ENCODE data around the gene FCHSD2. TPM values are rescaled to one million over a fixed set of nuclear protein-coding genes. Genes with fewer than 3 reads are reported as not detected.

Gene FCHSD2
- total and polyA plus RNA-seq, 7 donors, result 5.7 to 18.5 (median 9.7) TPM

DNA sequence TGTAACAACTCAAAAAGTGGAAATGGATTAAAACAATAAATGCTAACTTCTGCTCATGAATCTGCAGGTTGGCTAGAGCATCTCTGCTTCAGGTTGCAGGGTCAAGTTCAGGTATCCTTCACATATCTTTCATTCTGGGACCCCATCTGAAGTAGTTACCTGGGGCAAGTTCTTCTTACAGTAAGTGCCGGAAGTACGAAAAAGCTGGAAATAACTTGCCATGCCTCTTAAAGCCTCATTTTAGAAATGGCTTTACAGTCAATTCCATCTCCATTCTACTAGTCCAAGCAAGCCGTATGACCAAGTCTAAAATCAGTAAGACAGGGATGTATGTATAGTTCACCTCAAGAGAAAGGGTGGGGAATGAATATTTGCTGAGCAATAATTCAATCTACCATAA is 93.7 kb downstream of the FCHSD2 start:
- intact Hi-C loops (cut with DNase I), result no loop called here
- TF ChIP-seq, protein P1, sequence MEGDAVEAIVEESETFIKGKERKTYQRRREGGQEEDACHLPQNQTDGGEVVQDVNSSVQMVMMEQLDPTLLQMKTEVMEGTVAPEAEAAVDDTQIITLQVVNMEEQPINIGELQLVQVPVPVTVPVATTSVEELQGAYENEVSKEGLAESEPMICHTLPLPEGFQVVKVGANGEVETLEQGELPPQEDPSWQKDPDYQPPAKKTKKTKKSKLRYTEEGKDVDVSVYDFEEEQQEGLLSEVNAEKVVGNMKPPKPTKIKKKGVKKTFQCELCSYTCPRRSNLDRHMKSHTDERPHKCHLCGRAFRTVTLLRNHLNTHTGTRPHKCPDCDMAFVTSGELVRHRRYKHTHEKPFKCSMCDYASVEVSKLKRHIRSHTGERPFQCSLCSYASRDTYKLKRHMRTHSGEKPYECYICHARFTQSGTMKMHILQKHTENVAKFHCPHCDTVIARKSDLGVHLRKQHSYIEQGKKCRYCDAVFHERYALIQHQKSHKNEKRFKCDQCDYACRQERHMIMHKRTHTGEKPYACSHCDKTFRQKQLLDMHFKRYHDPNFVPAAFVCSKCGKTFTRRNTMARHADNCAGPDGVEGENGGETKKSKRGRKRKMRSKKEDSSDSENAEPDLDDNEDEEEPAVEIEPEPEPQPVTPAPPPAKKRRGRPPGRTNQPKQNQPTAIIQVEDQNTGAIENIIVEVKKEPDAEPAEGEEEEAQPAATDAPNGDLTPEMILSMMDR (IDR thresholded peaks at IDR 0.05), result no peak
- Histone ChIP-seq H3K36me3 (ENCODE audit: insufficient read depth in 1 of 2, low read depth in 1 of 2) (no peaks in the 10 kb centered on the region), H3K27ac (no peak overlapping the region), H3K4me3 (no peak overlapping the region), H3K4me1 (no peaks in the 10 kb centered on the region), H3K9me3 (no peaks in the 10 kb centered on the region), H3K27me3 (ENCODE audit: insufficient read depth in 3 of 3, low read length in 2 of 3) (no peaks in the 10 kb centered on the region)
- DNase-seq, result no peak
- no peak for ATAC-seq
- 93 to 98% (median 95%) methylated on average over 3 of the region's 3 CpGs for WGBS, 3 donors

DNA sequence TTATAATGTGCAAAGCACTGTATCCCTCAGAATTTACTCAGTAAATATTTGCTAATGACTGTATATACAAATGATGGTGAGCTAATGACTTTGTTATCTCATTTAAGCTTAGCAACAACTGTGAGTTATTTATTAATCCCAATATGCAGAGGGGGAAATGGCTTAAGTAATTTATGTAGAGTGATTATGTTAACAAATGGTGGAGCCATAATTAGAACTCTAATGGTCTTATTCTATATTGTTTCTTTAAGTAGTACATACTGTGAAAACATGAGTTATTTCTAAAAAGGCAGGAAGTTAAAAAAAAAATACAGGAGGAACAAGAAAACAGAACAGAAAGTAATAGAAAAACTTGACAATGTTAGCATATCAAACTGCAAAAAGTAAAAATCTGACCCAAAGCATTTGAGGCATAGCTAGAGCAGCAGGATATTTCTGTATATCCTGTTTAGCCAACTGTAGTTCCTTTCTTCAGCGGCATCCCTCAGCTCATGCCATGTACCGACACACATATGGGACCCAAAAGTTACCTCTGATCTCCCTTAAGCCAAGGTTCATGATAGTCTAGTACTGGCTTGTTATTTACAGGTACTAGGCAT is 94.2 kb downstream of the FCHSD2 start:
- intact Hi-C loops (cut with DNase I), result no loop called here
- no peak for DNase-seq
- Histone ChIP-seq H3K4me3 (no peak overlapping the region), H3K9me3 (no peaks in the 10 kb centered on the region), H3K4me1 (no peaks in the 10 kb centered on the region), H3K27me3 (ENCODE audit: insufficient read depth in 3 of 3, low read length in 2 of 3) (no peaks in the 10 kb centered on the region), H3K36me3 (ENCODE audit: insufficient read depth in 1 of 2, low read depth in 1 of 2) (no peaks in the 10 kb centered on the region), H3K27ac (no peak overlapping the region)
- WGBS, 3 donors, result 69 to 86% (median 72%) methylated on average over 2 of the region's 2 CpGs
- TF ChIP-seq, protein P1 (IDR thresholded peaks at IDR 0.05), result no peak
- no peak for ATAC-seq

DNA sequence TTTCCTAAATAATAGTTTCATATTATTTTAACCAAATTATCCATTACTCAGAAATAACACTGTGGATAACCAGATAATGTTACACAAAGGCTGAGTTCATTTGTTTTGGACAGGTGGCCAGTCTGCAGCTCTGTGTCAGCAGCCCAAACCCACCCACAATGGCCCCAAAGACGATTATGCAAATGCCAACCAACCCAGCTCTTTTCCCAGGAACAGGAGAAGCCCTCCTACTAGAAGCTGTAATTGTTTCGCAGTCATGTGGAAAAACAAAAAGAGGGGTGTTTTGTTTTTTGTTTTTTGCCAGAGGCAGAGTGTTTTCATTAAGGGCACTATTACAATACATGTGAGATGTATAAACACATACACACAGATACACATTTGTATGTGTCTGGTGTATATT is 102.1 kb downstream of the FCHSD2 start:
- ATAC-seq (no peak), DNase-seq (no peak)
- Histone ChIP-seq H3K27me3 (ENCODE audit: insufficient read depth in 3 of 3, low read length in 2 of 3) (no peaks in the 10 kb centered on the region), H3K4me3 (no peak overlapping the region), H3K27ac (no peak overlapping the region), H3K36me3 (ENCODE audit: insufficient read depth in 1 of 2, low read depth in 1 of 2) (no peaks in the 10 kb centered on the region), H3K4me1 (no peaks in the 10 kb centered on the region), H3K9me3 (no peaks in the 10 kb centered on the region)
- intact Hi-C loops (cut with DNase I), result no loop called here
- TF ChIP-seq, protein P1 (IDR thresholded peaks at IDR 0.05), result no peak
- whole genome bisulfite sequencing, 3 donors, result 56 to 67% (median 60%) methylated on average over 2 of the region's 2 CpGs

DNA sequence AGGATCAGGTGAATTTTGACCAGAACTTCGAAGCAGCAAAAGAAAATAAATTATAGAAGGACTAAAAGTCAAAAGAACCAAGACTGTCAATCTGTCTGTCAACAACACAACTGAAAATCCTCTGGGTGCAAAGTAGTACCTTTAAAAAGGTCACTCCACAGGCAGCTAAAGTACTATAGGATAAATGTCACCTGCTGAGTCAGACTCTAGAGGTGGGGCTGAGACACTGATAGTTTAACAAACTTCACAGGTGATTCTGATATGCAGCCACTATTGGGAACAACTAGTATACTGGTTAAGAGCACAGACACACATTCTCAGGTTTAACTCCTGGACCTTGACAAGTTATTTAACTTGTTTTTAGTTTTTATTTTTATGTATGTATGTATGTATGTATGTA is 107.3 kb downstream of the FCHSD2 start:
- ATAC-seq (no peak), DNase-seq (no peak)
- Histone ChIP-seq H3K27me3 (ENCODE audit: insufficient read depth in 3 of 3, low read length in 2 of 3) (no peaks in the 10 kb centered on the region), H3K36me3 (ENCODE audit: insufficient read depth in 1 of 2, low read depth in 1 of 2) (no peaks in the 10 kb centered on the region), H3K4me3 (no peak overlapping the region), H3K4me1 (no peaks in the 10 kb centered on the region), H3K9me3 (no peaks in the 10 kb centered on the region), H3K27ac (no peak overlapping the region)
- TF ChIP-seq, protein P1 (IDR thresholded peaks at IDR 0.05), result no peak
- WGBS, 3 donors, result 84 to 90% (median 89%) methylated on average over 1 of the region's 1 CpG
- intact Hi-C loops (cut with DNase I), result no loop called here

DNA sequence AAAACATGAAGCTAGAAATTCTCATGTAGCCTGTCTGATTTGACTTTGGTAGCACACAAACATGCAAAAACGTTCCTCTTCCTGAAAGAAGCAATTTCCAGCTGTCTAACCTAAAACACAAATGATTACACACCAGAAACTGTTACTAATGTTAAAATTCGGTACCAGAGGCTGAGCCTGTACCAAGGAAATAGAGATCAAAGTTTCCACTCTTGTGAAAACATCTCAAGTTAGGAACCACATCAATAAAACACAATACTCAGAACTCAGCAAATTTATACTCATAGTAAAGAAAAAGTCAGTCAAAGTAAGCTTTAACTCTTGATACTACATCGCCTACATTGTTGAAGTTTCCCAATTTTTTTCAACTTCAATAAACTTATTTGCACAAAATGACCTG is 107.8 kb downstream of the FCHSD2 start:
- intact Hi-C loops (cut with DNase I), result no loop called here

More for the DNA sequence above, 107.8 kb downstream of the FCHSD2 start:
- H3K36me3 ChIP-seq (ENCODE audit: insufficient read depth in 1 of 2, low read depth in 1 of 2), result no peaks in the 10 kb centered on the region
- no peaks in the 10 kb centered on the region for H3K4me1 ChIP-seq
- no peak overlapping the region for H3K4me3 ChIP-seq
- DNase-seq (no peak), ATAC-seq (no peak)
- H3K27ac ChIP-seq, result no peak overlapping the region
- H3K27me3 ChIP-seq (ENCODE audit: insufficient read depth in 3 of 3, low read length in 2 of 3), result no peaks in the 10 kb centered on the region
- TF ChIP-seq, protein P1 (IDR thresholded peaks at IDR 0.05), result no peak
- H3K9me3 ChIP-seq, result no peaks in the 10 kb centered on the region
- 51 to 63% (median 53%) methylated on average over 3 of the region's 3 CpGs for WGBS, 3 donors
